HUDEP-2 (cell line): ENCODE measurements around the gene GPR155.
"Not testable (repeated sequence)": the region's sequence is repeated elsewhere in the genome, so short reads cannot be mapped to it uniquely, and the experiment has no call there.

Experiments used
- DNase-seq, 76 experiments: peaks; one replicate each; lab custom pipeline; 2025; ENCODE audit not compliant: unreplicated experiment in 76 of 76; lab: John Stamatoyannopoulos, UW

GPR155 gene

GRCh38 chr2:174388706-174389105 lies 98.1 kb downstream of the GPR155 start:
- not testable (repeated sequence) for DNase-seq

DNA sequence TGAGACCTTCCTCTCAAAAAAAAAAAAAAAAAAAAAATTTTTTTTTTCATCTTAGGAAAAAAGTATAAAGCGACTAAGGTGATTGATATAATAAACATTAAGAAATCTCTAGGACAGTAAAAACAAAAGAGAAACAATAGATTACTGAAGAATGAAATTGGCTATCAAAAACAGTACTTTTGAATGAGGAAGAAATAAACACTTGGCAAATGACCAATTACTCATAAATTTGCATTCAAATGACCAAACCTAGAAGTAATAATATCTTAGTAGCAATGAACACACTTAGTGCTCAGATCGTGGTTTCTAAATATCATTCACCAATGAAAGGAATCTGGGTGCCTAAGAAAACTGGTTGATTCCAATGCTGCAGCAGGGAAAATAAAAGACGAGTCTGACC lies 101.6 kb downstream of the GPR155 start:
- DNase-seq, result no peak

GRCh38 chr2:174383796-174384195 lies 103.0 kb downstream of the GPR155 start:
- DNase-seq, result no peak
